DMS79 treated with DMSO at 0.1 percent for 48 hours (cell line): ENCODE data around the gene LARGE1.

Source experiments
- DNase-seq: peaks from one replicate; lab custom pipeline; 2025; lab: John Stamatoyannopoulos, UW

The LARGE1 gene

GRCh38 chr22:33314316-33314715 lies 606.0 kb downstream of the LARGE1 start:
- DNase-seq = no peak

- no peak for DNase-seq
These were observed 617.2 kb downstream of the LARGE1 start for GRCh38 chr22:33303099-33303498.

GRCh38 chr22:33302549-33302948 lies 617.7 kb downstream of the LARGE1 start:
- no peak for DNase-seq

DNA sequence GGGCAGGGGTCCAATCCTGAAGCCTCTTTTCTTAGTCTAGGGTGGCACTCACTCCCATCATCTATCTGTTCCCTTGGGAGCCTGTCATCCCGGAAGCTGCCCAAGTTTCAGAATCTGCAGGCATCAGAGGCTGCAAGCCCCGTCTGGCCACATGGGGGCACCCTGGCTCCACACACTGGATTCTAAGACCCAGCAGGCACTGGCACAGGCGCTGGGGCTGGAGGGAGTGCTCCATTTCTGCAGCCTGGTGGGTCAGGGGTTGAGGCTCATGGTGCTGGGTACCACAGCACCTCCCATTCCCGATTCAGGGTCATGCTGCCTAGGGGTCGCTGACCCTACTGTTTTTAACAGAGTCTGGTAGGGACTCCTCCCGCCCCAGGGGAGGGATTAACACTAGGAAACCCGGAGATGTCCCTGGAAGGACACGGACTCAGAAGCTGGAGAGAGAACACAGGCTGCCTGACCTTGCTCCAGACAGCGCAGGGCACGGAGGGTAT lies 618.2 kb downstream of the LARGE1 start:
- no peak for DNase-seq

- no peak for DNase-seq
These were observed 620.1 kb downstream of the LARGE1 start for GRCh38 chr22:33300165-33300564.

GRCh38 chr22:33299245-33299956 lies 620.9 kb downstream of the LARGE1 start:
- peak; percentile 10 for DNase-seq

- DNase-seq = no peak
These were observed 623.3 kb downstream of the LARGE1 start for GRCh38 chr22:33296941-33297340.

DNA sequence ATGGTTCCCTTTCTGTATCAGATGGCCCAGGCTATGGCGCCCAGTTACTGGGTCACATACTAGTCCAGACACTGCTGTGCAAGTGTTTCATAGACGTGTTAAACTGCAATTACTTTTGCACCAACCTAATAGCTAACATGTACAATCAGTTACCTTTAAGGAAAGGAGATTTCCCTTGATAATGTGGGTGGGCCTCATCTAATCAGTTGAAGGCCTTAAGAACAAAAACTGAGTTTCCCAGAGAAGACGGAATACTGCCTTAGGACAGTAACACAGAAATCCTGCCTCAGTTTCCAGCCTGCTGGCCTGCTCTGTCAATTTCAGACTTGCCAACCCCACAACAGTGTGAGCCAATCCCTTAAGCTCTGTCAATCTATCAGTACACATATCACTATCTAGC lies 632.2 kb downstream of the LARGE1 start:
- DNase-seq = no peak

- DNase-seq = no peak
These were observed 645.2 kb downstream of the LARGE1 start for GRCh38 chr22:33275073-33275443.

- DNase-seq = no peak
These were observed 645.8 kb downstream of the LARGE1 start for GRCh38 chr22:33274214-33275072.

GRCh38 chr22:33272871-33273270 lies 647.4 kb downstream of the LARGE1 start:
- no peak for DNase-seq

- DNase-seq = no peak
These were observed 648.1 kb downstream of the LARGE1 start for GRCh38 chr22:33272180-33272579.

GRCh38 chr22:33271390-33272161 lies 648.7 kb downstream of the LARGE1 start:
- no peak for DNase-seq

- DNase-seq = no peak
These were observed 649.7 kb downstream of the LARGE1 start for GRCh38 chr22:33270596-33270995.

DNA sequence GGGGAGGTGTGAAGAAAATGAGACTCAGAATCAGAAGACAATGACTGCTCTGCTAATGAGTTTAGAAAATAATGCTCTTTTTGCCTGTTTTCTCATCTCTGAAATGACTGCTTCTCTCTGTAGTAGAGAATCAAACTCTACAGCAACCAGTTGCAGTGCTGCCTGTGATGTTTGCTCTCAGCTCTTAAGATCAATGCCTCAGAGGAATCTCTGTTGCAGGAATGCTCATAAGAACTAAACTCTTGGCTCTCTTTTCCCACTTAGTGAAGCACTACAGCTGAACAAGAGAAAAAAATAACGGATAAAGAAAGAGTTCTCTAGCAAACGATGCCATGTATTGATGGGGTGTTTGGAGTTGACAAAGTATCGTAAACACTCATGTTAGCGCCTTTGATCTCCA lies 658.6 kb downstream of the LARGE1 start:
- DNase-seq = no peak

DNA sequence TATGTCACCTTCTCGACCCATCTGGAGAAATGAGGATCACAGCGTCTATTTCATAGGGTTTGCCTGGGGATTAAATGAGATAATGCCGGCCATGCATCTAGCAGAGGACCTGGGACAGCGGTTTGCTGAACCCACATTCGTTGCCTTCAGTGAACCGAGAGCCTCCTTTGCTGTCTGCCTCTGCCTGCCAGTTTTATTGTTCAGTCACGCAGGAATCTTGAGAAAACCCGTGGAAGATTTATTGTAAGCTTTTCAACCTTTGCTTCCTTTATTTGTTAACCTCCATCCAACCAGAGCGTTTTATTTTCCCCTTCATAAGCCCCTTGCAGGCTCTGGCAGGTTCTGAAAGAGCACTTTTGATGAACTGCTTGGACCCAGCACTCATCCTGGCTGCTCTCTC lies 659.8 kb downstream of the LARGE1 start:
- no peak for DNase-seq

- DNase-seq = no peak
These were observed 664.5 kb downstream of the LARGE1 start for GRCh38 chr22:33255791-33256190.

GRCh38 chr22:33248948-33249347 lies 671.3 kb downstream of the LARGE1 start:
- no peak for DNase-seq

GRCh38 chr22:33247758-33248157 lies 672.5 kb downstream of the LARGE1 start:
- no peak for DNase-seq

DNA sequence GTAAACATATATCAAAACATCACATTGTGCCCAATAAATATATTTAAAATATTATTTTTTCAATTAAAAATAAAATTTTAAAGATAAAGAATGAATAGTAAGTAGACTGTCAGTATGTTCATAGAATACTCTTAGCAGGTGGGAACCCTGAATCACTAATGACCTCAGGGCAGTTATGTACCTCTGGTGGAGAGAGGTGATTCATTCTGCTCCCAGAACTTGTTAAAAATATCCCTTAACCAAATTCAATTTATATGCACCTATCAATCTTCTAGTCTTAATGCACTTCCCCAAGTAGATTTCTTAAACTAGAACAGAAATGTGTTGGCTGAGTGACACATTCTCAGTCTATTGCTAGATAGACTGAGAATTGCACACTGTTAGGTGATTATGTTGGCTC lies 678.2 kb downstream of the LARGE1 start:
- no peak for DNase-seq

- DNase-seq = no peak
These were observed 679.3 kb downstream of the LARGE1 start for GRCh38 chr22:33240888-33241475.

DNA sequence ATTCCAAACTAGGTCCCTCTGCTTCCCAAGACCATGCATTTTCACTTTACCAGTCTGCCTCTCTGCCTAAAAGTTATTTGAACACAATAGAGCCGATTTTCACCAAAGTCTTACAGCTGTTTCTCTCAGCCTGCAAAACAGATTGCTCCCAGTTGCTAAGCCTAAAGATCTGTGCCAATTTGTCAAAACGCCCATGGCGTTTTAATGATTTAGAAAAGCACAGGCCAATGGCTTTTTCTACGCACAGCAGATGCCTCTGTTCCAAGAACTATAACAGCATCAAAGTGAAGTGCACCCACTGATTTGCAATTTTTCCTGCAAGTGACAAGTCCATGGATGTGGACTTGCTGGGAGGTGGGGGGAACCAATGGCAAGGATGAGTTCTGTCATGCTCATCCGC lies 688.2 kb downstream of the LARGE1 start:
- no peak for DNase-seq
